H1 (cell line): Measurements from ENCODE around the gene PTPN18. TPM values are rescaled to one million over a fixed set of nuclear protein-coding genes. Genes with fewer than 3 reads are reported as not detected.

ENCODE experiments used
- CBX5 ChIP-seq: fragments of 300-800, 300-1000 bp; sonication (generic); IDR thresholded peaks from 2 replicates; pipeline ENCODE4 v1.7.1; 2016; ENCODE audit warnings: antibody characterized with exemption, low read length, low read depth
- CHD7 ChIP-seq: fragments of 300-600 bp; sonication (generic); IDR thresholded peaks from 2 replicates; pipeline ENCODE4 v1.7.1; 2012; ENCODE audit warnings: low read length, moderate library complexity, mild to moderate bottlenecking, inconsistent platforms; ENCODE audit not compliant: insufficient replicate concordance
- RNF2 ChIP-seq: fragments of 200-900, 300-1000 bp; sonication (generic); IDR thresholded peaks from 2 replicates; pipeline ENCODE4 v1.7.1; 2016; ENCODE audit warnings: borderline replicate concordance, low read depth, mild to moderate bottlenecking, antibody characterized with exemption, low read length; ENCODE audit not compliant: poor library complexity, severe bottlenecking; ENCODE audit errors: missing control alignments
- SIX5 ChIP-seq: IDR thresholded peaks from 2 replicates; pipeline ENCODE4 v1.6.1; 2011; ENCODE audit warnings: mild to moderate bottlenecking, low read depth, low read length
- TEAD4 ChIP-seq: IDR thresholded peaks from 2 replicates; pipeline ENCODE4 v1.6.1; 2012; ENCODE audit warnings: low read depth, low read length, inconsistent platforms, mixed read lengths
- polyA plus RNA-seq, 7 experiments: library from polyadenylated mRNA; depleted of rRNA in 3 of 7; stranded (reverse) in 5 of 7; unstranded in 2 of 7; fragments of >200 nt in 5 of 7; fragments of 200-250 nt in 2 of 7; gene quantifications; 1 replicate in 5 of 7; 2 replicates in 1 of 7; 4 replicates in 1 of 7; pipeline versions ENCODE4 v1.2.1 to v1.2.3, GENCODE V29; 2011 to 2013; ENCODE audit warnings: missing spikeins in 2 of 7, mixed read lengths in 2 of 7
- total RNA-seq: library from RNA; stranded (reverse); fragmentation: NEBNext Ultra II Directional; extraction: Animal tissue kit (Norgen Biotek cat#: 25700); gene quantifications from 2 replicates; pipeline ENCODE4 v1.2.1, GENCODE V29; 2021
- TF ChIP-seq, protein P1 (sequence below): IDR thresholded peaks from 2 replicates; pipeline ENCODE4 v1.6.1; 2012; ENCODE audit warnings: inconsistent platforms

Gene PTPN18
- total and polyA plus RNA-seq, 2 of the 8 experiments (the other 6 are each of a cell fraction or from before 2014, with no cell fraction given): 13.2 to 14.7 TPM

DNA sequence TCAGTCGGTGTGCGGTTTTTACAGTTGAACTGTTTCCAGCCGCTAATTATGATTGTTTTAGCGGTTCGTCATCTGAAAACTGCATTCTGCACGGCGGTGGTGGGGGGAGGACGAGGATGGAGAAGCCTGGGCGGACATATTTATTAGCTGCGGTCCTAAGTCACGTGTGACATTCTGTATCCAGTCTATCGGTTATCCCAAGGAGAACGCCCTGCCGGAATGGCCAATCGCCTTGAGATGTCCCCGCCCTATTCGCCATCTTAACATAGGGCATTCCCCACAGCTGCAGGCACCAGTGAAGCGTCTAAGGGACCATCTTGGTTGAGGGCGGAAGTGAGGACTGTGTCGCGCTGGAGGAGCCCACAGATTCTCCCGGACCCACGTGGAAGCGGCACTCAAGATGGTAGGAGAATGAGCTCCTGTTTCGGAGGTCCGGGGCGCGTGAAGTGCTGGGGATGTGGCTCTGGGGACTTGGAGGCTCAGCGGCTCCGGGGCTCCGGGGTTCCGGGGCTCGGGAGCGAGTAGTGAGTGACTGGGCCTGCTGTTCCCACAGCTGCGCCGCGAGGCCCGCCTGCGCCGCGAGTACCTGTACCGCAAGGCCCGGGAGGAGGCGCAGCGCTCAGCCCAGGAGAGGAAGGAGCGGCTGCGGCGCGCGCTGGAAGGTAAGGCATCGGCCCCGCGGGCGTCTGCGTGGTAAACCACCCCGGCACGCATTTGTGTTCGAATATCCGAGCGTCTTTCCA is 13.2 kb upstream of the PTPN18 start, which contains the start of gene IMP4 (continued):
- TF ChIP-seq CHD7 (no peak), SIX5 (peak; percentile 74), CBX5 (no peak), TEAD4 (peak; percentile 23; the same call in 1 of the 2 replicates), RNF2 (no peak)
- TF ChIP-seq, protein P1, sequence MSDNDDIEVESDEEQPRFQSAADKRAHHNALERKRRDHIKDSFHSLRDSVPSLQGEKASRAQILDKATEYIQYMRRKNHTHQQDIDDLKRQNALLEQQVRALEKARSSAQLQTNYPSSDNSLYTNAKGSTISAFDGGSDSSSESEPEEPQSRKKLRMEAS: peak; percentile 86
